22Rv1 (cell line): ENCODE measurements around the gene BPIFB1.

Source experiments
- ZFX ChIP-seq: fragments of 450-650 bp; IDR thresholded peaks from 2 replicates; pipeline ENCODE4 v1.6.1; 2017; ENCODE audit warnings: antibody characterized with exemption, borderline replicate concordance
- TF ChIP-seq, protein P1 (sequence below): fragments of 450-650 bp; IDR thresholded peaks from 2 replicates; pipeline ENCODE4 v1.5.1; 2017; ENCODE audit warnings: mild to moderate bottlenecking

- TF ChIP-seq, protein P1, sequence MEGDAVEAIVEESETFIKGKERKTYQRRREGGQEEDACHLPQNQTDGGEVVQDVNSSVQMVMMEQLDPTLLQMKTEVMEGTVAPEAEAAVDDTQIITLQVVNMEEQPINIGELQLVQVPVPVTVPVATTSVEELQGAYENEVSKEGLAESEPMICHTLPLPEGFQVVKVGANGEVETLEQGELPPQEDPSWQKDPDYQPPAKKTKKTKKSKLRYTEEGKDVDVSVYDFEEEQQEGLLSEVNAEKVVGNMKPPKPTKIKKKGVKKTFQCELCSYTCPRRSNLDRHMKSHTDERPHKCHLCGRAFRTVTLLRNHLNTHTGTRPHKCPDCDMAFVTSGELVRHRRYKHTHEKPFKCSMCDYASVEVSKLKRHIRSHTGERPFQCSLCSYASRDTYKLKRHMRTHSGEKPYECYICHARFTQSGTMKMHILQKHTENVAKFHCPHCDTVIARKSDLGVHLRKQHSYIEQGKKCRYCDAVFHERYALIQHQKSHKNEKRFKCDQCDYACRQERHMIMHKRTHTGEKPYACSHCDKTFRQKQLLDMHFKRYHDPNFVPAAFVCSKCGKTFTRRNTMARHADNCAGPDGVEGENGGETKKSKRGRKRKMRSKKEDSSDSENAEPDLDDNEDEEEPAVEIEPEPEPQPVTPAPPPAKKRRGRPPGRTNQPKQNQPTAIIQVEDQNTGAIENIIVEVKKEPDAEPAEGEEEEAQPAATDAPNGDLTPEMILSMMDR, result no peak
- TF ChIP-seq ZFX, result no peak
Observed at GRCh38 chr20:33246077-33246476, 36.9 kb upstream of the BPIFB1 start.
